Neural cell (in vitro differentiated cells): ENCODE measurements around the gene OSBPL5. TPM values are rescaled to one million over a fixed set of nuclear protein-coding genes. Genes with fewer than 3 reads are reported as not detected.

ENCODE experiments used
- H2AFZ ChIP-seq: fragments of 200-600, 300-800 bp; sonication (generic), shearing (Covaris generic); 2 replicates; pipeline ENCODE4 v1.6.0; 2014; ENCODE audit warnings: low read depth, mild to moderate bottlenecking, antibody characterized with exemption, low read length, moderate library complexity
- H3F3A ChIP-seq: fragments of 200-600 bp; shearing (Covaris generic); 2 replicates; pipeline ENCODE4 v1.6.1; 2016; ENCODE audit warnings: mild to moderate bottlenecking, moderate library complexity, mixed read lengths, antibody characterized with exemption, low read length; ENCODE audit not compliant: insufficient read depth, poor library complexity, severe bottlenecking
- H3K27ac ChIP-seq: fragments of 200-600, 300-800 bp; sonication (generic), shearing (Covaris generic); 2 replicates; pipeline ENCODE4 v1.5.1; 2014; ENCODE audit warnings: mild to moderate bottlenecking, low read length, moderate library complexity
- H3K27me3 ChIP-seq: fragments of 300-800, 200-600 bp; sonication (generic), shearing (Covaris generic); 2 replicates; pipeline ENCODE4 v1.6.0; 2014; ENCODE audit warnings: mild to moderate bottlenecking, low read depth, low read length, moderate library complexity; ENCODE audit not compliant: insufficient read depth
- H3K36me3 ChIP-seq: fragments of 300-800, 200-600 bp; sonication (generic), shearing (Covaris generic); 2 replicates; pipeline ENCODE4 v1.5.1; 2014; ENCODE audit warnings: mild to moderate bottlenecking, antibody characterized with exemption, low read length, moderate library complexity; ENCODE audit not compliant: insufficient read depth
- H3K4me2 ChIP-seq: fragments of 300-800, 200-600 bp; sonication (generic), shearing (Covaris generic); 2 replicates; pipeline ENCODE4 v1.6.0; 2014; ENCODE audit warnings: mild to moderate bottlenecking, low read length
- H3K4me3 ChIP-seq: fragments of 300-800, 200-600 bp; sonication (generic), shearing (Covaris generic); 2 replicates; pipeline ENCODE4 v1.5.1; 2014; ENCODE audit warnings: mild to moderate bottlenecking, low read length, moderate library complexity
- H3K79me2 ChIP-seq: fragments of 200-600 bp; shearing (Covaris generic); replicated peaks from 2 replicates; pipeline ENCODE4 v1.6.0; 2014; ENCODE audit warnings: mild to moderate bottlenecking, low read length, moderate library complexity; ENCODE audit not compliant: insufficient read depth
- H3K9ac ChIP-seq: fragments of 300-800, 200-600 bp; sonication (generic), shearing (Covaris generic); 2 replicates; pipeline ENCODE4 v1.6.1; 2016; ENCODE audit warnings: mild to moderate bottlenecking, low read length, mixed read lengths
- H3K9me2 ChIP-seq: fragments of 200-600 bp; shearing (Covaris generic); 2 replicates; pipeline ENCODE4 v1.6.1; 2016; ENCODE audit warnings: mild to moderate bottlenecking, low read length, mixed read lengths; ENCODE audit not compliant: insufficient read depth
- H3K9me3 ChIP-seq: fragments of 200-600, 300-800 bp; sonication (generic), shearing (Covaris generic); 2 replicates; pipeline ENCODE4 v1.6.1; 2016; ENCODE audit warnings: mild to moderate bottlenecking, mixed run types, low read length, moderate library complexity, mixed read lengths
- H4K20me1 ChIP-seq: fragments of 200-600 bp; shearing (Covaris generic); 2 replicates; pipeline ENCODE4 v1.6.1; 2016; ENCODE audit warnings: mild to moderate bottlenecking, mixed run types; ENCODE audit not compliant: insufficient read depth
- EP300 ChIP-seq: fragments of 450-650 bp; conservative IDR thresholded peaks from 2 replicates; pipeline ENCODE4 v1.6.1; 2014; ENCODE audit warnings: antibody characterized with exemption, mild to moderate bottlenecking, moderate library complexity; ENCODE audit not compliant: poor library complexity, severe bottlenecking
- EZH2 ChIP-seq: fragments of 200-600, 300-800 bp; shearing (Covaris generic), sonication (generic); IDR thresholded peaks from 2 replicates; pipeline ENCODE4 v1.6.1; 2014; ENCODE audit warnings: antibody characterized with exemption, low read length, borderline replicate concordance, mild to moderate bottlenecking; ENCODE audit not compliant: insufficient read depth, poor library complexity, severe bottlenecking
- MXI1 ChIP-seq: fragments of 450-650 bp; conservative IDR thresholded peaks from 2 replicates; pipeline ENCODE4 v1.6.1; 2014; ENCODE audit warnings: antibody characterized with exemption, mild to moderate bottlenecking; ENCODE audit not compliant: poor library complexity, severe bottlenecking
- POLR2AphosphoS5 ChIP-seq: IDR thresholded peaks from 2 replicates; pipeline ENCODE4 v1.6.1; 2012
- RAD21 ChIP-seq: fragments of 450-650 bp; conservative IDR thresholded peaks from 2 replicates; pipeline ENCODE4 v1.6.1; 2014; ENCODE audit warnings: antibody characterized with exemption, mild to moderate bottlenecking, moderate library complexity
- SMC3 ChIP-seq: fragments of 450-650 bp; conservative IDR thresholded peaks from 2 replicates; pipeline ENCODE4 v1.6.1; 2014; ENCODE audit warnings: antibody characterized with exemption, mild to moderate bottlenecking, moderate library complexity; ENCODE audit not compliant: poor library complexity
- TAF1 ChIP-seq: IDR thresholded peaks from 2 replicates; pipeline ENCODE4 v1.6.1; 2012; ENCODE audit warnings: low read depth
- polyA plus RNA-seq: library from polyadenylated mRNA; depleted of rRNA; stranded (reverse); fragments of >200 nt; gene quantifications from 2 replicates; pipeline ENCODE4 v1.2.3, GENCODE V29; 2014
- TF ChIP-seq, protein P1 (sequence below): IDR thresholded peaks from 2 replicates; pipeline ENCODE4 v1.6.1; 2012; ENCODE audit warnings: borderline replicate concordance
- TF ChIP-seq, protein P2 (sequence below): fragments of 450-650 bp; IDR thresholded peaks from 2 replicates; pipeline ENCODE4 v1.5.1; 2014; ENCODE audit warnings: antibody characterized with exemption, mild to moderate bottlenecking, moderate library complexity; ENCODE audit not compliant: poor library complexity, severe bottlenecking

OSBPL5 gene
- polyA plus RNA-seq, 1 donor from 2014 or later: 49.1 TPM

DNA sequence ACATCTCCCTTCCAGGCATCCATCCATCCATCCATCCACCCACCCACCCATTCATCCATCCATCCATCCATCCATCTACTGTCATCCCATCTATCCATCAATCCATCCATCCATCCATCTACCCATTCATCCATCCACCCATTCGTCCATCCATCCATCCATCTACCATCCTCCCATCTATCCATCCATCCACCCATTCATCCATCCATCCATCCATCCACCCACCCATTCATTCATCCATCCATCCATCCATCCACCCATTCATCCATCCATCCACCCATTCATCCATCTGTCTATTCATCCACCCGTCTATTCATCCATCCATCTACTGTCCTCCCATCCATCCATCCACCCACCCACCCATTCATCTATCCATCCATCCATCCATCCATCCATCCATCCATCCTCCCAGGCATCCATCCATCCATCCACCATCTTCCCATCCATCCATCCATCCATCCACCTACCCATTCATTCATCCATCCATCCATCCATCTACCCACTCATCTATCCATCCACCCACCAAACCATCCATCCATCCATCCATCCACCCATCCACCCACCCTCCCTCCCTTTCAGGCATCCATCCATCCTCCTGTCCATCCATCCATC is 33.7 kb downstream of the OSBPL5 start:
- H3K9me2 ChIP-seq: no peaks in the 10 kb centered on the region
- H4K20me1 ChIP-seq: no peaks in the 10 kb centered on the region
- H3K27me3 ChIP-seq: no peaks in the 10 kb centered on the region
- H3K4me3 ChIP-seq: no peak overlapping the region
- H3K9me3 ChIP-seq: no peaks in the 10 kb centered on the region
- H3F3A ChIP-seq: no peaks in the 10 kb centered on the region
- no peak overlapping the region for H3K9ac ChIP-seq
- no peak overlapping the region for H3K27ac ChIP-seq
- H3K4me2 ChIP-seq: no peak overlapping the region
- H3K79me2 ChIP-seq: no peaks in the 10 kb centered on the region
- H3K36me3 ChIP-seq: no peaks in the 10 kb centered on the region
- TF ChIP-seq, protein P1, sequence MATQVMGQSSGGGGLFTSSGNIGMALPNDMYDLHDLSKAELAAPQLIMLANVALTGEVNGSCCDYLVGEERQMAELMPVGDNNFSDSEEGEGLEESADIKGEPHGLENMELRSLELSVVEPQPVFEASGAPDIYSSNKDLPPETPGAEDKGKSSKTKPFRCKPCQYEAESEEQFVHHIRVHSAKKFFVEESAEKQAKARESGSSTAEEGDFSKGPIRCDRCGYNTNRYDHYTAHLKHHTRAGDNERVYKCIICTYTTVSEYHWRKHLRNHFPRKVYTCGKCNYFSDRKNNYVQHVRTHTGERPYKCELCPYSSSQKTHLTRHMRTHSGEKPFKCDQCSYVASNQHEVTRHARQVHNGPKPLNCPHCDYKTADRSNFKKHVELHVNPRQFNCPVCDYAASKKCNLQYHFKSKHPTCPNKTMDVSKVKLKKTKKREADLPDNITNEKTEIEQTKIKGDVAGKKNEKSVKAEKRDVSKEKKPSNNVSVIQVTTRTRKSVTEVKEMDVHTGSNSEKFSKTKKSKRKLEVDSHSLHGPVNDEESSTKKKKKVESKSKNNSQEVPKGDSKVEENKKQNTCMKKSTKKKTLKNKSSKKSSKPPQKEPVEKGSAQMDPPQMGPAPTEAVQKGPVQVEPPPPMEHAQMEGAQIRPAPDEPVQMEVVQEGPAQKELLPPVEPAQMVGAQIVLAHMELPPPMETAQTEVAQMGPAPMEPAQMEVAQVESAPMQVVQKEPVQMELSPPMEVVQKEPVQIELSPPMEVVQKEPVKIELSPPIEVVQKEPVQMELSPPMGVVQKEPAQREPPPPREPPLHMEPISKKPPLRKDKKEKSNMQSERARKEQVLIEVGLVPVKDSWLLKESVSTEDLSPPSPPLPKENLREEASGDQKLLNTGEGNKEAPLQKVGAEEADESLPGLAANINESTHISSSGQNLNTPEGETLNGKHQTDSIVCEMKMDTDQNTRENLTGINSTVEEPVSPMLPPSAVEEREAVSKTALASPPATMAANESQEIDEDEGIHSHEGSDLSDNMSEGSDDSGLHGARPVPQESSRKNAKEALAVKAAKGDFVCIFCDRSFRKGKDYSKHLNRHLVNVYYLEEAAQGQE: no peak
- TF ChIP-seq MXI1 (no peak), SMC3 (no peak), EP300 (no peak), RAD21 (no peak), EZH2 (no peak), POLR2AphosphoS5 (no peak), TAF1 (no peak)
- TF ChIP-seq, protein P2, sequence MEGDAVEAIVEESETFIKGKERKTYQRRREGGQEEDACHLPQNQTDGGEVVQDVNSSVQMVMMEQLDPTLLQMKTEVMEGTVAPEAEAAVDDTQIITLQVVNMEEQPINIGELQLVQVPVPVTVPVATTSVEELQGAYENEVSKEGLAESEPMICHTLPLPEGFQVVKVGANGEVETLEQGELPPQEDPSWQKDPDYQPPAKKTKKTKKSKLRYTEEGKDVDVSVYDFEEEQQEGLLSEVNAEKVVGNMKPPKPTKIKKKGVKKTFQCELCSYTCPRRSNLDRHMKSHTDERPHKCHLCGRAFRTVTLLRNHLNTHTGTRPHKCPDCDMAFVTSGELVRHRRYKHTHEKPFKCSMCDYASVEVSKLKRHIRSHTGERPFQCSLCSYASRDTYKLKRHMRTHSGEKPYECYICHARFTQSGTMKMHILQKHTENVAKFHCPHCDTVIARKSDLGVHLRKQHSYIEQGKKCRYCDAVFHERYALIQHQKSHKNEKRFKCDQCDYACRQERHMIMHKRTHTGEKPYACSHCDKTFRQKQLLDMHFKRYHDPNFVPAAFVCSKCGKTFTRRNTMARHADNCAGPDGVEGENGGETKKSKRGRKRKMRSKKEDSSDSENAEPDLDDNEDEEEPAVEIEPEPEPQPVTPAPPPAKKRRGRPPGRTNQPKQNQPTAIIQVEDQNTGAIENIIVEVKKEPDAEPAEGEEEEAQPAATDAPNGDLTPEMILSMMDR: no peak
- H2AFZ ChIP-seq: no peak overlapping the region

DNA sequence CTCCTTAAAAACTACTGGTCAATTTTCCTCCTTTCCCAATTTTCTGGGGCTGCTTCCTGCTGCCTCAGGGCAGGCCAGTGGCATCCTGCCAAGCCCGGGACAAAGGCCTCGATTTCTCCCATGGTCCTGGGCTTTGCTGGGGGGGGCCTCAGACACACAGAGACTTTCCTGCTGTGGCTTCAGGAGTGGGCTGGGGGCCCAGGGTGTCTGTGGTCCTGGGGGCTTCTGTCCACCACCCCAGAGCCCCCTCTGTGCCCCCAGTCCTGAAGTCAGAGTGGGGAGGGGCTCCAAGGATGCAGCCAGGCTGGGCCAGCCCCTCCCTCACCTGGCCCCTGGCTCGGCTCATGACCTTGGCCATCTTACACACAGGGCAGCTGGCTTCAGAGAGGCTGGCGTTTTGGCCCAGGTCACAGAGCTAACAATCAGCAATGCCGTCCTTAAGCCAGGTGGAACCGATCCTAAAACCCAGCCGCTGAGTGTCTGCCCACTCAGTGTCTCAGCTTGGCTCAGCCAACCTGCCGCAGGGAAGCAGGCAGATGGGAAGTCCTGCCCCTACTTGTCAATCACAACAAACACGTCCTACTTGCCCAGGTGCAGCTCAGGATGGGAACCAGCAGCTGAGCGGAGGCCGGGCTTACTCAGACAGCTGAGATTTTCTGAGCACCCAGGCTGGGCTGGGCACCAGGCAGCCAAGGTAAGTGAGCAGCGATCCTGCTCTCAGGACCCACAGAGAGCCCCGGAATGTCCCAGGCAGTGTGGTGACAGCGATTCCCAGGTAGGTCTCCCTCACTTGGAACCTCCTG is 34.6 kb downstream of the OSBPL5 start:
- Histone ChIP-seq H3K27me3 (no peaks in the 10 kb centered on the region), H3K9me3 (no peaks in the 10 kb centered on the region), H3K4me2 (no peak overlapping the region), H2AFZ (no peak overlapping the region), H3K36me3 (no peaks in the 10 kb centered on the region), H3K27ac (no peak overlapping the region), H4K20me1 (no peaks in the 10 kb centered on the region), H3F3A (no peaks in the 10 kb centered on the region), H3K79me2 (no peaks in the 10 kb centered on the region), H3K9me2 (no peaks in the 10 kb centered on the region), H3K4me3 (no peak overlapping the region), H3K9ac (no peak overlapping the region)
- TF ChIP-seq EP300: no peak
- TF ChIP-seq, protein P2: no peak
- TF ChIP-seq, protein P1: no peak
- TF ChIP-seq POLR2AphosphoS5: no peak
- no peak for TF ChIP-seq MXI1
- TF ChIP-seq RAD21: no peak
- no peak for TF ChIP-seq SMC3
- no peak for TF ChIP-seq EZH2
